Activated naive CD8-positive, alpha-beta T cell treated with anti-CD3 and anti-CD28 coated beads for 36 hours (primary cell): ENCODE data around the gene DCX. TPM values are rescaled to one million over a fixed set of nuclear protein-coding genes. Genes with fewer than 3 reads are reported as not detected.

Experiments used
- DNase-seq: peaks from one replicate; pipeline ENCODE4 v3.0.0; 2021
- H3K27ac Mint-ChIP-seq: one replicate; pipeline ENCODE4 v1.8.0; 2022; ENCODE audit warnings: mild to moderate bottlenecking, moderate library complexity, mixed read lengths
- H3K27me3 Mint-ChIP-seq: one replicate; pipeline ENCODE4 v1.8.0; 2022; ENCODE audit warnings: mild to moderate bottlenecking, mixed read lengths
- H3K36me3 Mint-ChIP-seq: one replicate; pipeline ENCODE4 v1.8.0; 2021; ENCODE audit warnings: mild to moderate bottlenecking, mixed read lengths
- H3K4me1 Mint-ChIP-seq: one replicate; pipeline ENCODE4 v1.8.0; 2021; ENCODE audit warnings: mixed read lengths
- H3K4me3 Mint-ChIP-seq: one replicate; pipeline ENCODE4 v1.8.0; 2022; ENCODE audit warnings: mild to moderate bottlenecking, moderate library complexity, mixed read lengths
- H3K9me3 Mint-ChIP-seq: one replicate; pipeline ENCODE4 v1.8.0; 2022; ENCODE audit warnings: mixed read lengths
- total RNA-seq, 2 experiments: library from RNA; stranded (reverse); gene quantifications; one replicate each; pipeline ENCODE4 v1.2.3, GENCODE V29; 2021

DCX gene
- total RNA-seq, 2 experiments from 2014 or later: not detected

DNA sequence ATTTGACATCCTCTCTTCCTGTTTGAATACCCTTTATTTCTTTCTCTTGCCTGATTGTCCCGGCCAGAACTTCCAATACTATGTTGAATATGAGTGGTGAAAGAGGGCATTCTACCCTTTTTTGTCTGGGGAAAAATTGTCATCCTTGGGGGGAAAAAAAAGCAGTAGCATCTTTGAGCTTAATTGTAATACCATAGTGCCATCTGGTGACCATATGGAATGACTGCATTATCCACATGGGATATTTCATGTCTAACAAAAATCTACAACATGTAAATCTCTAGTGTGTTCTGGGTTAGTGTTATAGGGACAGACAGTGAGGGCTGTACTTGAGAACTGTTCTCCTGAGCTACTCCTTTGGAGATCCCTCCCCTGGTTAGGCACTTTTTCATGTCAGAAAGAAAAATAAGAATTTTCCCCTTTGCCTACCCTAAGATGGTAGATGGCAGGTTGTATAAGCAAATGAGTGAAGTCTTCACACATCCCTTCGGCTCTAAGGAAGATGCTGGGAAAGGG lies 167.7 kb downstream of the DCX start:
- Mint-ChIP-seq H3K4me3 (no peak overlapping the region), H3K27ac (no peak overlapping the region), H3K4me1 (no peaks in the 10 kb centered on the region), H3K9me3 (no peaks in the 10 kb centered on the region), H3K36me3 (no peaks in the 10 kb centered on the region), H3K27me3 (no peaks in the 10 kb centered on the region)
- DNase-seq: no peak

Other genes with a start within 250 kb of the DCX start
- gene CAPN6, start 141.7 kb downstream of the DCX start, total RNA-seq: not detected
- not detected for gene SERTM2, start 99.5 kb upstream of the DCX start, total RNA-seq